Measurements from ENCODE around the gene PTPRG. TPM values are rescaled to one million over a fixed set of nuclear protein-coding genes. Genes with fewer than 3 reads are reported as not detected.

PTPRG gene
- total and polyA plus RNA-seq, 10 of the 15 experiments (the other 5 are each of a cell fraction or from before 2014, with no cell fraction given) = 0.29 to 20.7 (median 1.4) TPM

GRCh38 chr3:61894988-61895935 lies 333.9 kb downstream of the PTPRG start (continued):
- TF ChIP-seq ETV6 (conservative IDR thresholded peaks at IDR 0.05 in 1 of 2, IDR thresholded peaks at IDR 0.05 in 1 of 2; ENCODE audit: borderline replicate concordance in 1 of 2, low read depth in 1 of 2) (peak in 1 of 2 experiments; percentile 62; a peak in 1 of 4 replicates), MLLT1 (IDR thresholded peaks at IDR 0.05) (peak; percentile 74), YBX1 (IDR thresholded peaks at IDR 0.05) (no peak), FOXM1 (IDR thresholded peaks at IDR 0.05; ENCODE audit: low read depth, low read length) (no peak), TARDBP (IDR thresholded peaks at IDR 0.05; ENCODE audit: borderline replicate concordance) (no peak), E2F8 (IDR thresholded peaks at IDR 0.05; ENCODE audit: low read depth, partially characterized antibody) (no peak), RAD51 (IDR thresholded peaks at IDR 0.05) (no peak), RAD21 (IDR thresholded peaks at IDR 0.05; ENCODE audit: insufficient read depth, low read depth, low read length) (no peak; the same call in 1 of the 2 replicates), NR2C1 (IDR thresholded peaks at IDR 0.05) (no peak), ZNF207 (IDR thresholded peaks at IDR 0.05; ENCODE audit: borderline replicate concordance) (peak; percentile 75; the same call in 1 of the 2 replicates), USF1 (IDR thresholded peaks at IDR 0.05; ENCODE audit: borderline replicate concordance, extremely low read length, insufficient read depth, low read depth, low read length) (no peak), BCL11A (IDR thresholded peaks at IDR 0.05; ENCODE audit: low read depth, low read length) (peak; percentile 64; the same call in 1 of the 2 replicates), CREM (IDR thresholded peaks at IDR 0.05; ENCODE audit: low read depth) (peak; percentile 58), ZSCAN29 (IDR thresholded peaks at IDR 0.05) (no peak), CHD1 (IDR thresholded peaks at IDR 0.05; ENCODE audit: low read depth, low read length) (no peak), MXI1 (IDR thresholded peaks at IDR 0.05; ENCODE audit: low read depth, low read length) (0 out of 2 replicates have a peak, but pooled peaks have one; percentile 41), RCOR1 (conservative IDR thresholded peaks at IDR 0.05; ENCODE audit: low read depth, low read length) (no peak; the same call in 1 of the 2 replicates), ZBTB40 (IDR thresholded peaks at IDR 0.05; ENCODE audit: borderline replicate concordance) (no peak; the same call in 1 of the 2 replicates), KLF5 (IDR thresholded peaks at IDR 0.05; ENCODE audit: partially characterized antibody) (peak; percentile 64), ZNF217 (IDR thresholded peaks at IDR 0.05) (no peak; the same call in 1 of the 2 replicates)
